HG03045 (cell line): Measurements from ENCODE around the gene ZNF576.
"Not testable (repeated sequence)": the region's sequence is repeated elsewhere in the genome, so short reads cannot be mapped to it uniquely, and the experiment has no call there.

ENCODE experiments used
- ATAC-seq: cut with Tn5 transposase; IDR thresholded peaks from one replicate; pipeline ENCODE4 v1.9.1; 2021; ENCODE audit warnings: mild to moderate bottlenecking, moderate library complexity; ENCODE audit not compliant: unreplicated experiment

Gene ZNF576, protein sequence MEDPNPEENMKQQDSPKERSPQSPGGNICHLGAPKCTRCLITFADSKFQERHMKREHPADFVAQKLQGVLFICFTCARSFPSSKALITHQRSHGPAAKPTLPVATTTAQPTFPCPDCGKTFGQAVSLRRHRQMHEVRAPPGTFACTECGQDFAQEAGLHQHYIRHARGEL

DNA sequence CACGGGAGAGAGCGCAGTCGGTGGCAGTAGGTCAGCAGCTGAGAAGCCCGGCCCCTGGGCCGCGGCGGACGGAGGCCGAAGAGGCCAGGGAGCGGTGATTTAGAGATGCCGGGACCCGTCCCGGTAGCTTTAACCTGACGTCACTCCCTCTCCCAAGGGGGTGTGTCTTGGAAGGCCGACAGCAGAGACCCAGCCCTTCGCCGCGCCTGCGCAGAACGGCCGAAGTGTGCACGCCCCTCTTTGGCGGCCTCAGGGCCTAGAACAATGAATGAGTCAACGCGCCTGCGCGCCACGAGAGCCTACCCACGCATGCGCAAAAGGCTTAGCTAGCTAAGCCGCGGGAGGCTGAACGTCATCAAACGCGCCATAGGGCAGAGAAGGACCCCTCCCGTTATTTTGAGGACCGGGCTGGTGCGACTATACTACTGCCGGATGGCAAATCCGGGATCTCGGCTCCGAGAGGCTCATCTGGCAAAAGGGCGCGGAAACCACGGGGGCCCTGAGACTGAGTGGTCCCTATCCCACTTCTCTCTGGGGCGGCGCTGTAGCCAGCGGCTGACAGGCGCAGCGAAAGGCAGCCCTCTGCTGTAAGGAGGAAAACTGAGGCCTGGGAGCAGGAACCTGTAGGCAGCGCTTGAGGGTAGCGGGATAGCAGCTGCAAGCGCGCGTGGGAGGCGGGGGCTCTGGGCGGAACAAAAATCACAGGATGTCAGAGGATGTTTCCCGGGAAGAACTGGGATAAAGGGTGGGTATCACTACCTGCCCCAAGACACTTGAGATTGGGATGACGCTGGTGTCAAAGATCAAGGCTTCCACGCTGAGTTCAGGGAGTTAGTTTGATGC, at the start of gene ZNF576, which contains the start of gene IRGQ:
Gene ZNF576 (plus strand): TSS at position 597 of the 843 bp plus-strand sequence. CDS start 514 bp downstream, outside the sequence.
Gene IRGQ (minus strand): TSS at position 136 of the 843 bp plus-strand sequence. CDS start 796 bp downstream, outside the sequence.
- peak; percentile 79 for ATAC-seq

DNA sequence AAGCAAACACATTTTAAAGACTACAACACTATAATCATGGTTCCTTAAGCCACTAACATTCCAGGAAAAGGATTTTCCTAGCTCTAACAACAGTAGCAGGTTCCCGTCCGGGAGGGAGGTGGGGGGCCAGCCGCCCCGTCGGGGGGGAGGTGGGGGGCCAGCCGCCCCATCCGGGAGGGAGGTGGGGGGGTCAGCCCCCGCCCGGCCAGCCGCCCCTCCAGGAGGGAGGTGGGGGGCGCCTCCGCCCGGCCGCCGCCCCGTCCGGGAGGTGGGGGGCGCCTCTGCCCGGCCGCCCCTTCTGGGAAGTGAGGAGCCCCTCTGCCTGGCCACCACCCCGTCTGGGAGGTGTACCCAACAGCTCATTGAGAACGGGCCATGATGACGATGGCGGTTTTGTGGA, 48.5 kb upstream of the ZNF576 start:
- ATAC-seq, result not testable (repeated sequence)

DNA sequence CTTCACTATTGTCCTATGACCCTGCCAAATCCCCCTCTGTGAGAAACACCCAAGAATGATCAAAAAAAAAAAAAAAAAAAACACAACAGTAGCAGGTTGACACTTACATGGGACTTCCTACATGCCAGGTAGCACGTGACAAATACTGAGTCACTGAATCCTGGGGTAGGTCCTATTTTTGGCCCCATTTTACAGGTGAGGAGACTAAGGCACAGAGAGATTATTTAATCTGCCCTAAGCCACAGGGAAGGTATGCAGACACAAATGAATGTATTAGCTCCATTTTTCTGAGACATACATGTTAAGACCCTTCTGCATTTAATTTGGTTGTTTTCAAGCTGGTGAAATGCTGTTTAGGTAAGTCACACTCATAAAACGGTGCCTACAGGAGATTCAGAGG, 47.7 kb upstream of the ZNF576 start:
- no peak for ATAC-seq

DNA sequence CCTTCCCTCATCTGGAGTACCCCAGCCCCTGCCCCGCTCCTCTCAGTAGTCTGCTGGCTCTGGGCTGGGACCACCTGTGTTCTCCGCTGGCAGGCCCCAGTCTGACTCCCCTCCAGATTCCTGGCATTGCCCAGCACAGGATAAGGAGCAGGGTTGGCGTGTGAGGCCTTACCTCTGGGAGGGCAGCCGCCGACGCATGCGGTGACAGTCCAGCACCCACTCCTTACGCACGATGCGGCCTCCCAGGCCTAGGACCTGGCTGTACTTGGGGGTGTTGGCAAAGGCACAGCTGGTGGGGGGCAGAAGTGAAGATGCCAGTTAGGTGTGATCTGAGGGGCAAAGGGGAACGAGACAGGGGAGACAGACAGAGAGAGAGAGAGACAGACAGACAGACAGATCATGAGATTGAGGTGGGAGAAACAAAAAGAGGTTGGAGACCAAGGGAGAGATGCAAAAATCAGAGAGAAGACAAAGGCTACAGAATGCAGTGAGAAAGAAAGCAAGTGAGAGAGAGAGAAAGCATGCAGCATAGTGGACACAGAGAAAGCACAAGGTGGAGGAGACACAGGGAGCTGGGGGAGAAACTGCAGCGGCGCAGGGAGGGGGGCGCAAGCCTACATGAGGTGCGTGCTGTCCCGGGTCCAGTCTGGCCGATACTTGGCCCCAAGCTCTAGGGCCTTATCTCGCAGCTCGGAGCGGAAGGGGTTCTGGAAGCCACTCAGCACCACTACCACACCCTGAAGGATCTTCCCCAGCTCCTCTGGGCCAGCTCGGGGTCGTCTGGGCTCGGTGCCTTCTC, 44.8 kb upstream of the ZNF576 start:
- no peak for ATAC-seq

DNA sequence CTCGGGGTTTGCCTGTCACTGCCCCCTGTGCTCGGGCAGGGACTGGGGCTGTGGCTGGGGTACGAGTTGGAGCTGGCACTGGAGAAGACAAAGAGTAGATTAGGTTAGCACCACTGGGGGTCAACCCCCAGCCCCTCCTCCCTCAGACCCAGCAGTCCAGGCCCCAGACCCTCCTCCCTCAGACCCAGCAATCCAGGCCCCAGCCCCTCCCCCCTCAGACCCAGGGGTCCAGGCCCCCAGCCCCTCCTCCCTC, 44.3 kb upstream of the ZNF576 start:
- ATAC-seq, result no peak

DNA sequence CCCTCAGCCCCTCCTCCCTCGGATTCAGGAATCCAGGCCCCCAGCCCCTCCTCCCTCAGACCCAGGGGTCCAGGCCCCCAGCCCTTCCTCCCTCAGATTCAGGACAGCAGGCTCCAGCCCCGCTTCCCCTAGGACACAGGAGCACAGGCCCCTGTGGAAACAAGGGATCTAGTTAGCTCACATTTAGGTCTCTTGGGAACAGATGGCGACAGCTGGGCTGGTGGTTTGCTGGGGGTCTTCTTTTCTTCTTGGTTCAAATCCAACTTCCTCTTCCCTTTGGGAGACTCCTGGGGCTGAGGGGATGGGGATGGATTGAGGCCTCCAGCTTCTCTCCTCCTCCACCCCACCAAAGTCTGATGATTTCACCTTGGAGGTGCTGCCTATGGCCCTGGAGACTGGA, 43.8 kb upstream of the ZNF576 start:
- no peak for ATAC-seq

DNA sequence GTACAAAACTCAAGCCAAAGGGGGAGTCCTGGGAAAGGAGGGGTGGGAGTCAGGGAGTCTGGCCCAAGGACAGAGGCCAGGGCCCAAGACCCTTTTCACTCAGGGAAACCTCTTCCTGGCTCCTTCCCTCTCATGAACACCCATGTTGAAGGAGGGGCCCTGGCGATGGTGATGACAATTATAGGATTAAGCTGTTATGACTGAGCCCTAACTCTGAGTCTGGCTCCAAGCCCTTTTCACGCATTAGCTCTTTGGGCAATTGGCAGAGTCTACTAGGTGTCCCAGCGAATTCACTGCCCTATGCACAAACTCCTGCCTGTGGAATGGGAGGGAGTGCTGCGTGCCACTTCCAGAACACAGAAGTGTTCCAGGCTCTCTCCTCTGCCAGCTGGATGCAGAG, 42.7 kb upstream of the ZNF576 start:
- ATAC-seq, result no peak

DNA sequence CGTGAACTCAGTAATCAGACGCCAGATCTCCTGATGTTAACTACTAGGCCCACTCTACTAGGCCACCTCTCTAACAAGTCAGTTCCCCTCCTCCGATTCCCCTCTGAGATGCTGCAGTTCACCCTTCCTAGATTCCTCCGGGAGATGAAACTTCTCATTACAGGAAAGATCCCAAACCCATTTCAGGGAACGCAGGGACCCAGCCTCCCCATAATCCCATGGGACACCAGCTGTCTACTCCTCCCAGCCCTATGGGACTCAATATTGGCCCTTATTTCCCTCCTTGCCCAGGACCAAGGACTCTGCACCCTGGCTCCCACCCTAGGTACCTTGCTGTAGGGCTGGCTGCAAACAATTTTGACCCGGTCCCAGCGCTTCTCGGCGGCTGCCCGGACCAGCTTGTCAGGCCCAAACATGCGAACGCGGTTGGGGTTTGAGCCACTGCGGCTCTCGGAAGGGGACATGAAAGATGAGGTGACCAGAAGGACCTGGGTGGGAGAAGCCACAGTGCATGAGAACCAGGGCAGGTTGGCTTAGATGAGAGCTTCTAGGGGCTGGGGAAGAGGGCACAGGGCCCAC, 42.0 kb upstream of the ZNF576 start:
- no peak for ATAC-seq

DNA sequence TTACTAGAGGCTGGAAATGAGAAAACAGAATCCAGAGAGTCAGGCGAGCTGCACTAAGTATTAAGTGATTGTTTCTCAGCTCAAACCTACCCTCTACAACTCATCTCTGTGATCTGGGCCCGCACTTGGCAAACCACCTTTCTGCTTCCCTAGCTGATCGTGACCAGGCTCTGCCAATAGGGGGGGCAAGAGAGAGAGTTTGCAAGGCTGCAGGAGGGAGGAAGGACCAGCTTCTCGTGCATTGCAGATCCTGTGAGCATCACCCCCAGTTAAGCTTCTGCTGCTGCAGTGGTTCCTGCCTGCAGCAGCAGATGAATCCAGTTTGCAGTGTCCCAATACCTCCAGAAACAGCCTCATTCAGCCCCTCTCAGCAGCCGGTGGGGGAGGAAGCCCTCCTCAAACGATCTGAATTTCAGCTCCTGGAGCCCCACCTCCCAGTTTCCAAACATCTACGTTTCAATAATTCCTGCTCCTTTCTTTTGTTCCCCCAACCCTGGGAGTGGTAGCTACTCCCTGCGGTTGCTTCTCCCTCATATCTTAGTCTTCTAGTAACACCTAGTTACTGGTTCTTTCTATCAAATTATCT, 41.1 kb upstream of the ZNF576 start:
- no peak for ATAC-seq

DNA sequence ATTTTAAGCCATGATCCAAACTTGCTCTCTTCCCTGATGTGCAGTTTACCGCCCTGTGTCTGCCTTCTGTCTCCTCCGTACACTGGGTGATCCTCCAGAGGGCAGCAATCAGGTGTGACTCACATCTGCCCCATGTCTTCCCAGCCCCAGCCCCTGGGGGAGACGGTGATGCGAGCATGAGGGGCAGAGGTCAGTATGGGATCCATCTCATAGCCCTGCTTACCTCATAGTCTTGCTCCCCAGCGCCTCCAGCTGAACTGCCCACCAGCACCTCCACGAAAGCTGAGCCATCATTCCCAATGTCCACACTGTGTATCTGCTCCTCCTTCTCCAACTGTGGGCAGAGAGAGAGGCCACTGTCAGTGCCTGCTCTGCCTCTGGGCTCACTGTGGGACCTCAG, 35.7 kb upstream of the ZNF576 start:
- ATAC-seq, result no peak

DNA sequence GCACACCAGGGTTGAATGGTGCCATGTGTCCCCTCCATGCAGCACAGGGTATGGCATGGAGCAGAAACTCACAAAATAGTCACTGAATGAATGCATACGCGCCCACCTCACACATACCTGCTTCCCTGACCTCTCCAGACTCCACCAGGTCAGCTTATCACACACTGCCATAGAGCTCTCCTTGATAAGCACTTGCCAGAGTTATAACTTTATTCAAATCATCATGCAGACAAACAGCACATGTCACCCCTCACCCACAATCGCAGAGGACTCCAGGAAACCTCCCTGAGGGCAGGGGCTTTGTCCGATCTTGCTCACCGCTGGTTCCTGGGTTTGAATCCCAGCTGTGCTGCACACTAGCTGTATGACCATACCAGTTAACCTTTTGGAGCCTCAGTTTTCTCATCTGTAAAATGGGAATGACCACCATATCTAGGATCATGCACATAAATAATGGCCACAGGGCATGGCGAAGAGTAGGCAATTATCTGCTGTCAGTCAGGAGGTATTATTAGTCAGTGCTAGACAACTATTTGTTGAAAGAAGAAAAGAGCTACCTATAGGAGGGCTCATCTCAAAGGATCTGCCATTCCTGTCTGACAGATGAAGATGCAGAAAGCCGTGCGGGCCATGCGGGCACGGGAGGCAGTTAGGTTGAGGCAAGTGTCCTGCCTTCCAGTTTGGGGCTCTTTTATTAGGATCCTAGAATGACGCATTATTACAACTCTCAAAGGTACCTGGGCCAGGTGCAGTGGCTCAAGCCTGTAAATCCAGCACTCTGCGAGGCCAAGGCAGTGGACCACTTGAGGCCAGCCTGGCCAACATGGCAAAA, 35.0 kb upstream of the ZNF576 start:
- no peak for ATAC-seq

DNA sequence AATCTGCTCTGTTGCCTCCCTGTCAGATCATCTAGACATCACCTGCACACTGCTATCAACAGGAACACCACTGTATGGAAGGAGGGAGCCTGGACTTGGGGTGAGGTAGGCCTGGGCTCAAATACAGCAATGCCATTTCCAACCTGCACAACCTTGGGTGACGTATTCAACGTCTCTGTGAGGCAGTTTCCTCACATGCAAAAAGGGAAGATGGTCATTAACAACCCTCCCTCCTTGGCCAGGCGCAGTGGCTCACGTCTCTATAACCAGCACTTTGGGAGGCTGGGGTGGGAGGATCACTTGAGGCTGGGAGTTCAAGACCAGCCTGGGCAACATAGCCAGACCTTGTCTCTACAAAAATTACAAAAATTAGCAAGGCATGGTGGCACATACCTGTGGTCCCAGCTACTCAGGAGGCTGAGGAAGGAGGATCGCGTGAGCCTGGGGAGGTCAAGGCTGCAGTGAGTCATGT, 34.1 kb upstream of the ZNF576 start:
- ATAC-seq, result no peak

DNA sequence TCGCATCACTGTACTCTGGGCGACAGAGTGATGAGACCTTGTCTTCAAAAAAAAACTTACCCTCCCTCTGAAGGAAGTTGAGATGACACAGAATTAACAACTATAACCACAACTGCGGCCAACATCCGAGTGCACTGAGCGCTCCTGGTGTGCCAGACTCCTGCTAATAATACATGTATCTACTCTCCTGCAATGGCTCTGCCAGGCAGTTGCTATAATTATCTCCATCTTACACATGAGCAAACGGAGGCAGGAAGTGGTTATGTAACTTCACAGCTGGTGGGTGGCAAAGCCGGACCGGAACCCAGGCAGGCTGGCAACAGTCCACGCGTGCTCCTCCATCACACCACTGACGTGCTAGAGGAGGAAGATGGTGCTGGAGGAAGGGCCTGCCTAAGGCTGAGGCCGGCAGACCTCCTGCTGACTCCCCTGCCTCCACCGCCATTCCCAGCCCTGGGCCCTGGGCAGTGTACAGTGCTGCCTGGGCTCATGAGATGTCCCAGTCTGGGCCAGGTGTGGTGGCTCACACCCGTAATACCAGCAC, 33.6 kb upstream of the ZNF576 start:
- ATAC-seq, result no peak

DNA sequence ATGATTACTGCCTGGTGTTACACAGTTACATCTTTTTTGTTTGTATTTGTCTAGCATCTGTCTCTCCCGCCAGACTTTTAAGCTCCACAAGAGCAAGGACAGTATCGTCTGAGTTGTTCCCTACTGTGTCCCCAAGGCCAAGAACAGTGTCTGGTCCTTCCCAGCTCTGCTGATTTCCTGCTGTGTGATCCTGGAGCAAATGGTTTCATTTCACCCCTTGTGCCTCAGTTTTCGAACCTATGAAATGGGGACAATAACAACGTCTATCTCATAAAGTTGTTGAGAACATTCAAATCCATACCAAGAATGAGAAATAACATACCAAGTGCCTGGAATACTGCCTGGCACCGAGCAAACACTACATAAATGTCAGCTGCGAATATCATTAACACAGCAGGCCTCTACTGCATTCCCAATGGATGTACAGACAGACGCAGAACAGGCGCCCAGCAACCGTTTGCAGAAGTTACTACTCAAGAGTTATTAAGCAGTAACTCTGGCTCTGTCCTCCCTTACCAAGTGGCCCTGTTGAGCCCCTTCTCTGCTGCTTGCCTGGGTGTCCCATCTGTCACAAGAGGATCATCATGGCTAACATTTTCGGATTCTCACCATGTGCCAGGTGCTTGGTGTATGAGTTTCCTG, 32.5 kb upstream of the ZNF576 start:
- ATAC-seq, result no peak

DNA sequence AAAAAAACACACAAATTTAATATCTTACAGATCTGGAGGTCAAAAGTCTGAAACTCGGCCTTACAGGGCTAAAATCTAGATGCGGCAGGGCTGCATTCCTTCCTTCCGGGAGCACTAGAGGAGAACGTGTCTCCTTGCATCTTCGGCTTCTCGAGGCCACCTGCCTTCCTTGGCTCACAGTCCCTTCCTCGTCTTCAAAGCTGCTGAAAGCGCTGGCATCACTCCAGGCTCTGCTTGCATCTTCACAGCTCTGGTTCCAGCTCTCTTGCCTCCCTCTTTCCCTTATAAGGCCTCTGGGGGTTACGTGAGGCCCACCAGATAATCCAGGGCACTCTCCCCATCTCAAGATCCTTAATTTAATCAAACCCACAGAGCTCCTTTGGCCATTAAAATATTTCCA, 31.6 kb upstream of the ZNF576 start:
- ATAC-seq, result no peak

DNA sequence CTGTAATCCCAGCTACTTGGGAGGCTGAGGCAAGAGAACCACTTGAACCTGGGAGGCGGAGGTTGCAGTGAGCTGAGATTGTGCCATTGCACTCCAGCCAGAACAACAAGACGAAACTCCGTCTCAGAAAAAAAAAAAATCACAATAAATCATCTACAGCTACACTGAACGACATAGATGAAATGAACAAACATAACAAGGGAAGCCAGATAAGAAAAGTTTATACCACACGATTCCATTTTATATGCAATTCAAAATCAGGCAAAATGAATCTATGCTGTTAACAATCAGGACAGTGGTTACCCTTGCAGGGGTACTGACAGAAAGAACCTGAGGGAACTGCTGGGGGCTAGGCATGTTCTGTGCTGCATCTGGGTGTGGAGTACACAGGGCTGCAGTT, 26.7 kb upstream of the ZNF576 start:
- ATAC-seq, result no peak

DNA sequence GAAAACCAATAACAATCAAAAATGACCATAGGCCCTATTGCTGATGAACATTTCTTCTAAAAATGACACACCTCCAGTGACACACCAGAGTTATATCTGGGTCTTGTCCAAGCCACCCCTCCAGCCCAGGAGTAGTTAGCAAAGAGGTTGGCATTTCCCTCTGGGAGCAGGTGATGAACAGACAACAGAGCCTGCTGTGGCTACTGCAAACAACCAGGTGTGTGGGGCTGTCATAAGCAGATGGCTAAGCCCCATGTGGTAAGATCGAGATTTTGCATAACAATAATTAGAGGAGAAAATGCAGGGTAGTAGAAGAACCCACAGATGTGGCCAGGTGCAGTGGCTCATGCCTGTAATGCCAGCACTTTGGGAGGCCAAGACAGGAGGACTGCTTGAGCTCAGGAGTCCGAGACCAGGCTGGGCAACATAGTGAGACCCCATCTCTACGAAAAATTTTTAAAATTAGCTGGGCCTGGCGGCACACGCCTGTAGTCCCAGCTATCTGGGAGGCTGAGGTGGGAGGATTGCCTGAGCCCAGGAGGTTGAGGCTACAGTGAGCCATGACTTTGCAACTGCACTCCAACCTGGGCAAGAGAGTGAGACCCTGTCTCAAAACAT, 26.1 kb upstream of the ZNF576 start:
- ATAC-seq, result no peak

DNA sequence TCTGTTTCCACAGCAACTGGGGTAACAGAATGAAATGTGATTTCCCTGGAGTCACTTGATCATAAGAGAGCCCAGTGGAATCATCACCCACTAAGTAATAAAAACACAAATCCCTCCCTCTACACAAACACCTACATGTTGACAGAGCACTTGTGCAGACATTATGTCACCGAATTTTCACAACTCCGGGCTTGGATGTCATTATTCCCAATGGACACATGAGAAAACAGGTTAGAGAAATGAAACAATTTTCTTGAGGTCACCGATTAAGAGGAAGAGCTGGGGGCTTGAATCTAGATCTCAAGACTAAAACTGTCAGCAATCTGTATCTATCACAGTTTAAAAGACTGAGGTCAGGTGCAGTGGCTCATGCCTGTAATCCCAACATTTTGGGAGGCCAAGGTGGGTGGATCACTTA, 24.2 kb upstream of the ZNF576 start:
- ATAC-seq, result no peak
